SU-DHL-6 (cell line): ENCODE data around the gene RAB3C.

Experiments
- EZH2phosphoT487 ChIP-seq: fragments of 200-600 bp; sonication (generic), shearing (Covaris generic); conservative IDR thresholded peaks from 2 replicates; pipeline ENCODE4 v1.6.1; 2018; ENCODE audit warnings: mild to moderate bottlenecking, antibody characterized with exemption, low read length, moderate library complexity, mixed read lengths
- TF ChIP-seq, protein P1 (sequence below): fragments of 200-600 bp; sonication (generic); IDR thresholded peaks from one replicate; pipeline ENCODE4 v1.5.1; 2017; ENCODE audit warnings: antibody characterized with exemption, mild to moderate bottlenecking, low read length, moderate library complexity; ENCODE audit not compliant: insufficient read depth, poor library complexity, severe bottlenecking

DNA sequence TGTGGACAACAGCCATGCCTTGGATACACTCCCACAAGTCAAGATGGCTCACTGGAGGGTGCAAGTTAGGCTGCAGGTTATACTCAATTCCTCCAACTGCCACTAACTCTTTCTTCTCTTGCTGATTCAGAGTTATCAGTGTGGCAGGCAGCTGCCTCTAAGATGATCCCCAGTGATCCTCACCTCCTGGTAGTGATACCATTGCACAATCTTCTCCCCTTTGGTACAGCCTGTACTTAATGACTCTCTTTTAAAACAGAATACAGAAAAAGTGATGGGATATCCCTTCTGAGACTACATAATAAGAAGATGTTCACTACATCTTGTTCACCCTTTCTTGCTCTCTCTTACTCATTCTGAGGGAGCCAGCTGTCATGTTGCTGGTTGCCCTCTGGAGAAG is 323.1 kb downstream of the RAB3C start:
- TF ChIP-seq, protein P1, sequence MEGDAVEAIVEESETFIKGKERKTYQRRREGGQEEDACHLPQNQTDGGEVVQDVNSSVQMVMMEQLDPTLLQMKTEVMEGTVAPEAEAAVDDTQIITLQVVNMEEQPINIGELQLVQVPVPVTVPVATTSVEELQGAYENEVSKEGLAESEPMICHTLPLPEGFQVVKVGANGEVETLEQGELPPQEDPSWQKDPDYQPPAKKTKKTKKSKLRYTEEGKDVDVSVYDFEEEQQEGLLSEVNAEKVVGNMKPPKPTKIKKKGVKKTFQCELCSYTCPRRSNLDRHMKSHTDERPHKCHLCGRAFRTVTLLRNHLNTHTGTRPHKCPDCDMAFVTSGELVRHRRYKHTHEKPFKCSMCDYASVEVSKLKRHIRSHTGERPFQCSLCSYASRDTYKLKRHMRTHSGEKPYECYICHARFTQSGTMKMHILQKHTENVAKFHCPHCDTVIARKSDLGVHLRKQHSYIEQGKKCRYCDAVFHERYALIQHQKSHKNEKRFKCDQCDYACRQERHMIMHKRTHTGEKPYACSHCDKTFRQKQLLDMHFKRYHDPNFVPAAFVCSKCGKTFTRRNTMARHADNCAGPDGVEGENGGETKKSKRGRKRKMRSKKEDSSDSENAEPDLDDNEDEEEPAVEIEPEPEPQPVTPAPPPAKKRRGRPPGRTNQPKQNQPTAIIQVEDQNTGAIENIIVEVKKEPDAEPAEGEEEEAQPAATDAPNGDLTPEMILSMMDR: no peak
- TF ChIP-seq EZH2phosphoT487: no peak
